GM19351 (cell line): ENCODE data around the gene RNF123.
A peak's percentile ranks its signal among the peaks of the same experiment; 100 is the strongest.

Experiments used
- ATAC-seq: cut with Tn5 transposase; IDR thresholded peaks from one replicate; pipeline ENCODE4 v1.9.1; 2021; ENCODE audit warnings: mild to moderate bottlenecking, moderate library complexity; ENCODE audit not compliant: unreplicated experiment

The RNF123 gene

DNA sequence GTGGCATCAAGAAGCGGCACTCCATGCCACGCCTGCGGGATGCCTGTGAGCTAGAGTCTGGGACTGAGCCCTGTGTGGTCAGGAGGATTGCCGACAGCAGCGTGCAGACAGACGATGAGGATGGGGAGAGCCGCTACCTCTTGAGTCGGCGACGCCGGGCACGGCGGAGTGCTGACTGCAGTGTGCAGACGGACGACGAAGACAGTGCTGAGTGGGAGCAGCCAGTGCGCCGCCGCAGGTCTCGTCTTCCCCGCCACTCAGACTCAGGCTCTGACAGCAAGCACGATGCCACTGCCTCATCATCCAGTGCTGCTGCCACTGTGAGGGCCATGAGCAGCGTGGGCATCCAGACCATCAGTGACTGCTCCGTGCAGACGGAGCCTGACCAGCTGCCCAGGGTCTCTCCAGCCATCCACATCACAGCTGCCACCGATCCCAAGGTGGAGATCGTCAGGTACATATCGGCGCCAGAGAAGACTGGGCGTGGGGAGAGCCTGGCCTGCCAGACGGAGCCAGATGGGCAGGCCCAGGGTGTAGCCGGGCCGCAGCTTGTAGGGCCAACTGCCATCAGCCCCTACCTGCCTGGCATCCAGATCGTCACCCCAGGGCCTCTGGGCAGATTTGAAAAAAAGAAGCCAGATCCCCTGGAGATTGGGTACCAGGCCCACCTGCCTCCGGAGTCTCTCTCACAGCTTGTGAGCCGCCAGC is 32.0 kb upstream of the RNF123 start:
- no peak for ATAC-seq

DNA sequence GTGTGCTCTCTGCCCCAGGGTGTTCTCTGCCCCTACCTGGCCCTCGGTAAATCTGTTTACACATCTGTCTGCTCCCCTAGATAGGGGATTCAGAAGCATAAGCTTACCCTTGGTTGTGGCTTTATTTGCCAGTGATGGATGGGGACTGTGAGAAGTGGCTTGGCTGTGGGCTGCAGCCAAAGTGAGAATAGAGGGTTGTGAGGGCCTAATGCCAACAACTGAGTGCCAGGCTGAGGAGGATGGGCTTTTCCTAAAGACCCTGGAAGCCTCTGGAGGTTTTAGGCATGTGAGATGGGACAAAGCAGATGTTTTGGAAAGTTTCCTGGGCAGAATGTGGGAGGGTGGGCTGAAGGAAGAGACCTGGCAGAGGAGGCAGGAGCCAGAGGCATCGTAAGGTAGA is 30.6 kb upstream of the RNF123 start:
- no peak for ATAC-seq

DNA sequence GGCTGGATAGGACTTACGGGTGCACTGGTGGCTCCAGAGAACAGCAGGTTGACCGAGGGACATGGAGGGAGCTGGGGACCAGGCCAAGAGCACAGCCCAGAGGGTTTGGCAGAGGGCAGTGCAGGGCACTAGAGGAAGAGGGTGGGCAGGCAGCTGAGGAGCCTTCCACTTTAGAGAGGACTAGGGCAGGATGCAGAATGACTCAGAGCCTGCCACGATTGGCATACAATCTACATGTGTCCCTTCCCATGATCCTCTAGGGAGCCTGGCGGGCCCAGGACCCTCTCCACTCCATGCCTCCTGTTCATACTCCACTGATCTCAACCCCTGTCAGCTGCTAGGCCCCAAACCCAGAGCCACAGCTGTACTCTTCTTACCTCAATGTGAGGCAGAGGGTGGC is 29.6 kb upstream of the RNF123 start:
- ATAC-seq = no peak

DNA sequence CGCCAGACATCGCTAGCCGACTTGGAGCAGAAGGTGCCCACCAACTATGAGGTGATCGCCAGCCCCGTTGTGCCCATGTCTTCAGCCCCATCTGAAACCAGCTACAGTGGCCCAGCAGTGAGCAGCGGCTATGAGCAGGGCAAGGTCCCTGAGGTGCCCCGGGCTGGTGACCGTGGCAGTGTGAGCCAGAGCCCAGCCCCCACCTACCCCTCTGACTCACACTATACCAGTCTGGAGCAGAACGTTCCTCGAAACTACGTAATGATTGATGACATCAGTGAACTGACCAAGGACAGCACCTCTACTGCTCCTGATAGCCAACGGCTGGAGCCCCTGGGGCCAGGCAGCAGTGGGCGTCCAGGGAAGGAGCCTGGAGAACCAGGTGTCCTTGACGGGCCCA is 28.1 kb upstream of the RNF123 start:
- no peak for ATAC-seq

DNA sequence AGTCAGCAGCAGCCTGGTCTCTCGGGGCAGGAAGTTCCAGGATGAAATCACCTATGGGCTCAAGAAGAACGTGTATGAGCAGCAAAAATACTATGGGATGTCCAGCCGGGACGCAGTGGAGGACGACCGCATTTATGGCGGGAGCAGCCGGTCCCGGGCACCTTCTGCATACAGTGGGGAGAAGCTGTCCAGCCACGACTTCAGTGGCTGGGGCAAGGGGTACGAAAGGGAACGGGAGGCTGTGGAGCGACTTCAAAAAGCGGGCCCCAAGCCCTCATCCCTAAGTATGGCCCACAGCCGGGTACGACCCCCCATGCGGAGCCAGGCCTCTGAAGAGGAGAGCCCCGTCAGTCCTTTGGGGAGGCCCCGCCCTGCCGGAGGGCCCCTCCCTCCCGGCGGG is 27.3 kb upstream of the RNF123 start:
- ATAC-seq = no peak

DNA sequence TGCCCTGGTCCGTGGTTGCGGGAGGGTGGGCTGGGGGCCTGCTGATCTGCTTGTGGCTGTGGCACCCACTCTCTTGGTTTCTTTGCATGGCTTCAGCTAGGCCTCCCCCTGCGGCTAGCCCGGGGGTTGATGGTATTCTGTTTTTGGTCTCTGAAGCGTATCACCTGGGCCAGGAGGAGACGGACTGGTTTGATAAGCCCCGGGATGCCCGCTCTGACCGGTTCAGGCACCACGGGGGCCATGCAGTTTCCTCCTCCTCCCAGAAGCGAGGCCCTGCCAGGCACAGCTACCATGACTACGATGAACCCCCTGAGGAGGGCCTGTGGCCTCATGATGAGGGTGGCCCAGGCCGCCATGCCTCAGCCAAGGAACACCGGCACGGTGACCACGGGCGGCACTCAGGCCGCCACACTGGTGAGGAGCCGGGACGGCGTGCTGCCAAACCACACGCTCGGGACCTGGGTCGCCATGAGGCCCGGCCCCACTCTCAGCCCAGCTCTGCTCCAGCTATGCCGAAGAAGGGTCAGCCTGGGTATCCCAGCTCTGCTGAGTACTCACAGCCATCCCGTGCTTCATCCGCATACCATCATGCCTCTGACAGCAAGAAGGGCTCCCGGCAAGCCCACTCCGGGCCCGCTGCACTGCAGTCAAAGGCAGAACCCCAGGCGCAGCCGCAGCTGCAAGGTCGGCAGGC is 26.5 kb upstream of the RNF123 start:
- ATAC-seq = no peak

DNA sequence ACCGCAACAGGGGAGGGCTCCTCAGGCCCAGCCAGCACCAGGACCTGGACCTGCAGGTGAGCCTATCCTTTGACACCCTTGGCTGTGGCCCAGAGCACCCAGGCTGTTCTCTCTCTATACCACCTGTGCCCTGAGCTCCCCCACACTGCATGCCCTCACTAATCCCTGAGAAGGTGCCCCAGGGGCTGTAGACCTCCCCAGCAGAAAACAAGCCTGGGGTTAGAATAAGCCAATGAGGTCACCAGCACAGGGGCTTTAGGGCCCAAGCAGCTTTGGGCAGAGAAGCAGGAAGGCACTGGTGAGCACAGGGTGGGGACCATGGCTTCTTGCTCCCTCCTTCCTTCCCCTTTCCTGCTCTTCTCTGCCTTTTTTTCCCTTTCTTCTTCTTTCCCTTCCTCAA is 25.5 kb upstream of the RNF123 start:
- no peak for ATAC-seq

DNA sequence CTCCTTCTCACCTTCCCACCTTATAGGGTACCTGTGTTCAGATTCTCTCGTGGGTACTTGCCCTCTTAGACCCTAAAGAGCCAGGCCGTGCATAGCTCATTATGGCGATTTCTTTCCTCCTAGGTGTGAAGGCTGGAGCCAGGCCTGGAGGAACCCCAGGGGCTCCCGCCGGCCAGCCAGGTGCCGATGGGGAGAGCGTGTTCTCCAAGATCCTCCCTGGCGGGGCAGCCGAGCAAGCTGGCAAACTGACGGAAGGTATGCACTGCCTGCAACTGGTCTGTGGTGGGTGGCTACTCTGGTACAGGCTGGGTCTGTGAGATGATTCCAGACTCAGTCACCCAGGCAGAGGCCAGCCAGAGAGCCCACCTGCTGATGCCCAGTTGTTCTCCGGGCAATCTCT is 25.1 kb upstream of the RNF123 start:
- no peak for ATAC-seq

DNA sequence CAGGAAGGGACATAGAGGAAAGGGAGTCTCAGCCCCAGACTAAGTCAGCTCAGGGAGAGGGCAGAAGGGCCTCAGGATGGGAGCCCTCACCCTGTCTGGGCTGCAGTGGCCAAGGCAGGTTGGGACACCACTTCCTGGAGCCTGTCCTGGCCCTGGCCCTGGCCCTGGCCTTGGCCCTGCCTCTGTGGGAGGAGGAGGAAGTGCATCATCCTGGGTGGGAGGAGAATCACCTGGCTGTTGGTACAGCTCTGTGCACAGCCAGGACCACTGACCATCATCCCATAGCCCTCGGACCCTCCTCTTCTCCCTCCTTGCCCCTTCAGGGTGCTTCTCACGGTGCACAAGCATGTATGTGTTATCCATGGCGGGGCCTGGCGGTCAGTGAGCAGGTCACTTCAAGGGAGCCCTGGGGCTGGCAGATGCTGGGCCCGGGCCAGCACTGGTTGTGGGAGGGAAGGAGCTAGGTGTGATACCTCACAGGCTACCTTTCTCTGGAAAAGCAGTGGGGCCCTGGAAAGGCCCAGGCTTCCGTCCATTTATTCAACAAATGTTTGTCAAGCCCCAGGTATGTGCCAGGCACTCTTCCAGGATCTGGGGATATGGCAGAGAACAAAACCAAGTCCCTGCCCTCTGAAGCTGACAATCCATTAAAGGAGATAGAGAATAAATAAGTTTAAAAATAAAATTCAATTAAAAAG is 23.4 kb upstream of the RNF123 start:
- no peak for ATAC-seq

DNA sequence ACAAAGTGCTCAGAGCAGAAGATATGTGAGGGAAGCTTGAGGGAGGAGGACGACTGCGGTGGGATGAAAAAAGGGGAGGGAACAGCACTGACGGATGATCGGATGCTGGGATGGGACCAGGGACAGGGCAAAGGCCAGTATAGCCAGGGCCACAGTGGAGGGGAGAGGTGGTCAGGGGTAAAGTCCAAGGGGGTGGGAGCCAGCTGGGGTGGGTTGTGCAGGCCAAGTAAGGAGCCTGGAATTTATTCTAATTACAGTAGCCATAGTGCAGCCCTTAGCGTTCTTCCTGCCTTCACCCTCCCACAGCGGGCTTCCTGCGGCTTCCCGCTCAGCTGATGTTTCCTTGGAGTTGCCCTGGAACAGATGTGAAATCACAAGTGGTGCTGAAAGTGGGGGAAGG is 22.8 kb upstream of the RNF123 start:
- ATAC-seq = no peak

DNA sequence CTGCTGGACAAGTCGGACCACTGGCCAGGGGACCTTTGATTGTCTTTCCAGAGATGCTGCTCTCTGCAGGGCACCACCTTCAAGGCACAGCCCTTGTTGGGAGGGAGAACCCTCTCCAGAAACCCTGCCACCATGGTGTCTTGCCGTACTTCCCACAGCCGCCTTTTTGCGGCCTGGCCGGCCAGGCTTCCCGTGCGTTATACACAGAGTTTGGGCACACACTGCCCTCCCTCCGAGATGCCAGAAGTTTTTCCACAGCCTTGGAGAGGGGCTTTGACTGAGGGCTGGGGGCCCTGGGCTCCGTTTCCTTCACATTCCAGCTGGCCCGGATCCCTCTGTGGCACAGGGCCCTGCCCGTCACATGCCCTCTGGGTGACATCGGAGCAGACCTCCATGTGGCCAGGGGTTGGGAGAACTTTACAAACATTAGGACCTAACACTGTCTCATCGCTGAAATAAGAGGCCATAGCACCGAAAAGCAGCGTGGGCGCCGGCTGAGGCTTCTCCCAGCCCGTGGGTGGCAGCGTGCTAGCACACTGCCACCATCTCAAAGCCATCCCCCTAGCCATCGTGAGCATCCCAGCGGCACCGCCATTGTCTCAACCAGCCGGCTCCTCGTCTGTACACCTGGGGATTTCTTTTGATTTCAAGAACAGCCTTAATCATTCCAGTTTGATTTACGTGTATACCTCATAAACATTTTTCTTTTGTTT is 21.5 kb upstream of the RNF123 start:
- ATAC-seq = no peak

DNA sequence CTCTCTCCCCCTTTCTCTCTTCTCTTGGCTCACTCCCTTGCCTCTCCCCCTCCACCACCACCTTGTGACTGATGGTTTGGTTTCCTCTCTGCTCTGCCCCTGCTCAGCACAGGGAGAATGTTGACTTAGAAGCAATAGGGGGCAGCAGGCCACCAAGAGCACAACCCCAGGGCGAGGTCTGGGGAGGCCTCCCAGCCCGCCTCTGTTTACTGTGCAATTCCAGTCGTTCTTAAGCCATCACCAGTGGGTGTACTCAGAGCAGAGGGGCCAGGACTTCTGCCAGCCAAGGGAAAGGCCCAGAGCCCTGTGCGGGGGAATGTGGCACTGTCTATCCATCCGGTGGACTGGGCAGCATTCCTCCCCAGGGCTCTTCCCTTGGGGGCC is 21.0 kb upstream of the RNF123 start:
- ATAC-seq = no peak

DNA sequence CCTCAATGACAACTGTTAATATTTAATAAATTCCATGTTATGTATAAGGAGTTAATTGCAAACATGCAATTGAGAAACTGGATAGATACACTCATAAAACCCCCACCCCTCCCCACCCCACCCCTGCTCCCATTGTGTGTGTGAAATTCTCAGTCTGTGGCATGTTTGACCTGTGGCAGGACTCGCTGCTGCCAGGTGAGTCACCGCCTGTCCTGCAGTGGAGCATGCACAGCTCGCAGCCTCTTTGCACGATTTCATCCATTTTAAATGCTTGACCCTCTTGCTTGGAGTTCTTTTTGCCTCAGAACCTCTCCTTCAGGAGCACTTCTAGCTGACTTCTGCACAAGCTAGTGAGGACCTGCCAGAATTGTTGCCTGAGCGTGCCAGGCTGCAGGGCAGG is 20.5 kb upstream of the RNF123 start:
- no peak for ATAC-seq

DNA sequence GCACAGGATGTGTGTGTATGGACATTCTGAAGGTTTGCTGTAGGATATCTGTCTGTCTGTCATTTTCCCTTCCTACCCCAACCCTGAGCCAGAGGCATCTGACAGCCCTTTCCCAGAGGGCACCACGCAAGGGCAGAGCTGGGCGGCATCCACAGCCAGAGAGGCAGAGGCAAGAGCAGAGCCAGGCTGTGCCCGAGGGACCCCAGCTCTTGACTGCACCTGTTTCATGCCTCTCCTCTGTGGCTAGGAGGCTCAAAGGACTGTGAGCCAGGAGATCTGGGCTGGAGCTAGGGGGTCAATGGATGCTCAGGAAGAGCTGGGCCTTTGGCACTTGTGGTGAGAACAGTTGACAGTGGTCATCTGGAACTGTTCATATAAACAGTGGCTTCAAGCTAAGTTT is 20.0 kb upstream of the RNF123 start:
- ATAC-seq = no peak

DNA sequence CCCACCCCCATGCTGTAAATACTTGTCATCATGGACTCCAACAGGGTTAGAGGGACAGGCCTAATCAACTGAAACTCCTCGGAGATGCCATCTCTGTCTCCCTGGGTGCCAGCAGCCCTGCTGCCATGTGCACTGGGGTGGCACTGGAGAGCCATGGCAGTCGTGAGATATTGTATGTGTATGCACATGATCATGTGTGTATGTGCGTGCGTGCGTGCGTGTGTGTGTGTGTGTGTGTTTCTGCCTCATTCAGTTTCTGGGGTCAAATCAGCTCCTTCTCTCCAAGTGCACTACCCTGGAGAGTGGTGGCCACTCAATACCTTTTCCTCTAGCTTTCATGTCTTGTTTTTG is 18.4 kb upstream of the RNF123 start:
- no peak for ATAC-seq

DNA sequence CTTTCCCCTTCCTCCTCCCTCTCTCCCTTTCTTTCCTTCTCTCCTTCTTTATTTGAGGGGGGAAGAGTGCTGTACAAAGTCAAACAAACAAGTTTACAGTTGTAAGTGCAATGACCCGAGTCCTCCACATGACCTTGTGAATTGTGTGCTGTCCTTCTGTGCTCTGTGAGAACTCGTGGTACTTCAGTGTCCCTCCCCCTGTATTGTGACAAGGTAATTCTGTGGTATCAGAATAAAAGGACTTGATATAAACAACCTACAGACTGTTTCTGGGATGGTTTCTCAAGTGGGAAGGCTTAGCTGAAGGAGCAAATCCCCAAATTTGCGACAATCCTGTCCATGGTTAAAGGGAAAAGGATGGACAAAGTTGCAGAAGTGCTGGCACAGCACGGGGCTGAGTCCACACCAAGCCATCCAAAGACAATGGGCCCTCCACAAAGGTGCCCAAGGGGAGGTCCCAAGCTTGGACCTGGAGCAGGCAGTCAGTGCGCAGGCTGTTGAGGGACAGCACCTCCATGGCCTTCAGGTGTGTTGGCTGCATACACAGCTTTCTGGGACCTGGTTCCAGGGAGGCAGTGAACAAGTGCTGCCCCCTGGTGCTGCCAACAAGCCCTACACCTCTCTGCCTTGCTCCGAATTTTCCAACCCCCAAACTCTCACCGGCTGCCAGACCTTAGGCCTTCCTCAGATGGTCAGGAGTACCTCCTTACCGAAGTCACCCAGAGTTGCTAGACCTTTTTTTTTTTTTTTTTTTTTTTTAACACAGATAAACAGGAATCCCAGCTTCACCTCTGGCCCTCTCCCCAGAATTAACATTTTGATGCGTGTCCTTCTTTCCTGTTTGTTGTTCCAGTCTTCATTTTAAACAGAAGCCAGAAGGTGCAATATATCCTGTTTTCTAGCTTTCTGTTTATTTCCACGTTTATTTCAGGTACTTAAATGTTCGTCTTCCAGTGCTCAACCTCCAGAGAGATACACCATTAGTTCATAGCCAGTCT is 17.8 kb upstream of the RNF123 start:
- no peak for ATAC-seq

DNA sequence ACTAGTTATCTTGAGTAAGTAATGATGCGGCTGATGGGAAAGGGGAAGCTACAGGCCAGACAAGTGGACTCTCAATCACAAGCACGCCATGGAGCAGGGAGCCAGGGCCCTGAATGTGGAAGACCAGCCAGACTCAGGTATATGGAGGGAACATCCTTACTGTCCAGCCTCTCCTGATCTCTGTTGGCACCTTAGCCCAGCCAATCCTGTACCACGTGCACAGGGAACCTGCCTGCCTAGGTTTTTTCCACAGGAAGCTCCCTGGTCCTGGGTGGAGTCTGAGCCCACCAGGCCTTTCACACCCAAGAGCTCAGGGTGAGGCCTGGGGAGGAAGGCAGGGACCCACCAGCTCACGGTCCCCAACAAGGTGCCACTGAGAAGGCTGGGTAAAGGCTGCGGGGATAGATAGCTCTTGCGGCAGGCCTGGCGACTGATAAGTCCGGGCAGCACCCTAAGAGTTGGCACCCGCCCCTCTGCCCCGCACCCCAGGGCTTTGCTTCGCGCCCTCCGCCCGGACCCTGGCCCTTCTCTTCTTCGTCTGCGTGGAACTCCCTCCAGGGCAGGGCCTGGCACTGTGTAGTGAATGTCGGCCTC is 16.1 kb upstream of the RNF123 start:
- no peak for ATAC-seq

DNA sequence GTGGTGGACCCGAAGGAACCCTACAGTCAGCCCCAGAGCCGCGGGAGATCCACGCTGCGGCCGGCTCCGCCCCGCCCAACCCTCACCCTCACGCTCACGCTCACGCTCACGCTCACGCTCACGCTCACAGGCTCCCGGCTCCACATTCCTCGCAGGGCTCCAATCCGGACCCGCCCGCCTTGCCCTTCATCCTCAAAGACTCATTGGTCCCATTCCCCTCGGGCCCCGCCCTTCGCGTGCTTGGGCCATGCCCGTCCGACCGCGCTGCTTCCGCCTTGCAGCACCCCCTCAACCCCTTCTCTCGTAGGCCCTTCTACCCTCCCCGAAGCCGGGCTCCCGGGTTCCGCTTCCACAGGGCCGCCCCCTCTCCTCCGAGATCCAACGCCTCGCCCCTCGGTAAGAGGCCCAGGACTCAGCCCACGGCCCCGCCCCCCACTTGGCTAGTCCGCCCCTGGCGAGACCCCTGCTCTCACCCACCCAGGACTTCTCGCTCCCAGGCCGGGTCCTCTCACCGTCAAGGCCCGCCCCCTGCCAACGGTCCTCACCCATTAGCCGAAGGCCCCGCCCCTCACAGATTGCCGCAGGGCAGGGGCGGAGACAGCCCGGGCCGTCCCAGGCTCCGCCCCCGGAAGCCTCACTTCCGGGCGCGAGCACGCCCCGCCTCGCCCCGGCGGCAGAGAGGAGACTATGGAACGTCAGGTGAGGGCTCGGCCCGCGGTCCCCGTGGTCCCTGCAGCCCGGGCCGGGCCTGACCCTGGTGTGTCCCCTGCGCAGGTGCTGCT is 15.5 kb upstream of the RNF123 start, which contains the start of gene APEH:
Gene APEH, plus strand, starts transcription at position 637 of the 782 bp plus-strand sequence. Its CDS starts 51 bp downstream, at position 688.
- peak; percentile 80 for ATAC-seq

DNA sequence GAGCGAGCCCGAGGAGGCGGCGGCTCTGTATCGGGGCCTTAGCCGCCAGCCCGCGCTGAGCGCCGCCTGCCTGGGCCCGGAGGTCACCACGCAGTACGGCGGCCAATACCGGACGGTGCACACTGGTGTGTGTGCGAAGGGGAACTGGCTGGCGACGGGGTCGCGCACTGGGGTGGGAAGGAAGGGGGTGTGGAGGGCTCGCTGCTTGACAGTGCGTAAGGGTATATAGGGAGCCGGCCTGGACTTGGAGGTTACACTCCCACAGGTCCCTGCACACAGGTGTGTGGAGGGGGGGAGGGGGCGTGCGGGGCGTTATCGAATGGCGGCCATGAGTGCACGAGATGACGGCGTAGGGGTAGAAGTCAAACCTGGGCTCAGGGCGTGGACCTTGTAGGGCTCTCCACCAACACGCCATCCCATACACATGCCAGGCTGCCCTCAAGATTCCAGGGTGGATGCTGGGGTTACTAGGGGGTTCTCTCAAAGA is 14.8 kb upstream of the RNF123 start:
- ATAC-seq = peak; percentile 18
